ENCODE measurements around the gene FRAT2.

DNA sequence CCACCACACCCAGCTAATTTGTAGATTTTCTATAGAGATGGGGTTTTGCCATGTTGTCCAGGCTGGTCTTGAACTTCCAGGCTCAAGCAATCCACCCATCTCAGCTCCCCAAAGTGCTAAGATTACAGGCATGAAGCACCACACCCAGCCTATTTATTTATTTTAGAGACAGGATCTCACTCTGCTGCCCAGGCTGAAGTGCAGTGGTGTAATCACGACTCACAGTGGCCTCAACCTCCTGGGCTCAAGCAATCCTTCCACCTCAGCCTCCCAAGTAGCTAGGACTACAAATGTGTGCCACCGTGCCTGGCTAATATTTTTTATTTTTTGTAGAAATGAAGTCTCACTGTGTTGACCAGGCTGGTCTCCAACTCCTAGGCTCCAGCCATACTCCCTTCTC is 6.9 kb upstream of the FRAT2 start:
- TF ChIP-seq ZNF274 (IDR thresholded peaks at IDR 0.05; ENCODE audit: low read depth, low read length) (no peak), SUZ12 (IDR thresholded peaks at IDR 0.05; ENCODE audit: extremely low read depth, insufficient read depth, insufficient read length) (no peak)
